Endodermal cell (in vitro differentiated cells): Measurements from ENCODE around the gene WDR19. TPM values are rescaled to one million over a fixed set of nuclear protein-coding genes. Genes with fewer than 3 reads are reported as not detected.

ENCODE experiments used
- DNase-seq: peaks from one replicate; pipeline ENCODE4 v3.0.0-alpha.2; 2017
- H3K27ac ChIP-seq: 2 replicates; pipeline ENCODE4 v1.5.1; 2013; ENCODE audit warnings: mild to moderate bottlenecking, low read depth, low read length, moderate library complexity
- H3K27me3 ChIP-seq: 2 replicates; pipeline ENCODE4 v1.6.1; 2013; ENCODE audit warnings: mild to moderate bottlenecking, low read length, moderate library complexity; ENCODE audit not compliant: insufficient read depth, control insufficient read depth, poor library complexity, severe bottlenecking
- H3K36me3 ChIP-seq: 2 replicates; pipeline ENCODE4 v1.7.0; 2013; ENCODE audit warnings: mild to moderate bottlenecking, low read length, moderate library complexity; ENCODE audit not compliant: control insufficient read depth, insufficient read depth
- H3K4me1 ChIP-seq: one replicate; pipeline ENCODE4 v1.7.0; 2013; ENCODE audit warnings: low read length; ENCODE audit not compliant: control insufficient read depth, insufficient read depth
- H3K4me3 ChIP-seq: 2 replicates; pipeline ENCODE4 v1.5.1; 2013; ENCODE audit warnings: mild to moderate bottlenecking, low read length, moderate library complexity
- H3K9ac ChIP-seq: 2 replicates; pipeline ENCODE4 v1.6.1; 2013; ENCODE audit warnings: mild to moderate bottlenecking, low read length, moderate library complexity; ENCODE audit not compliant: poor library complexity, severe bottlenecking; ENCODE audit errors: extremely low read depth
- H3K9me3 ChIP-seq: 2 replicates; pipeline ENCODE4 v1.6.1; 2013; ENCODE audit warnings: mild to moderate bottlenecking, low read length, moderate library complexity; ENCODE audit not compliant: control insufficient read depth
- H3K27ac Mint-ChIP-seq: 2 replicates; pipeline ENCODE4 v1.8.0; 2020; ENCODE audit warnings: mixed read lengths
- H3K27me3 Mint-ChIP-seq: 2 replicates; pipeline ENCODE4 v1.8.0; 2021; ENCODE audit warnings: mild to moderate bottlenecking, mixed read lengths; ENCODE audit not compliant: insufficient read depth
- H3K36me3 Mint-ChIP-seq: 2 replicates; pipeline ENCODE4 v1.8.0; 2020; ENCODE audit warnings: low read depth, mixed read lengths
- H3K4me1 Mint-ChIP-seq: 2 replicates; pipeline ENCODE4 v1.8.0; 2020; ENCODE audit warnings: mixed read lengths
- H3K4me3 Mint-ChIP-seq: 2 replicates; pipeline ENCODE4 v1.8.0; 2020; ENCODE audit warnings: mild to moderate bottlenecking, moderate library complexity, mixed read lengths
- H3K9me3 Mint-ChIP-seq: 2 replicates; pipeline ENCODE4 v1.8.0; 2020; ENCODE audit warnings: mild to moderate bottlenecking, mixed read lengths
- WGBS, 2 experiments: methylation state at CpG; one replicate each; pipeline versions ENCODE4 v1.1.5 to v1.1.7; 2013; ENCODE audit warnings: missing lambda C conversion rate in 2 of 2, mixed read lengths in 1 of 2; ENCODE audit not compliant: insufficient coverage in 1 of 2, insufficient read length in 1 of 2; 5-methylcytosine and 5-hydroxymethylcytosine counted together
- total RNA-seq, 2 donors: library from RNA; stranded (reverse); fragmentation: NEBNext Ultra II Directional in 1 of 2; extraction: Animal tissue kit (Norgen Biotek cat#: 25700) in 1 of 2; gene quantifications; 2 replicates in 1 of 2; 3 replicates in 1 of 2; pipeline ENCODE4 v1.2.1, GENCODE V29; 2021
- TF ChIP-seq, protein P1 (sequence below): fragments of 200-600 bp; sonication (generic); conservative IDR thresholded peaks from 2 replicates; pipeline ENCODE4 v1.5.0; 2021; ENCODE audit warnings: antibody characterized with exemption, mild to moderate bottlenecking

Gene WDR19
- total RNA-seq, 2 donors from 2014 or later, result 51.9 to 60.2 TPM

DNA sequence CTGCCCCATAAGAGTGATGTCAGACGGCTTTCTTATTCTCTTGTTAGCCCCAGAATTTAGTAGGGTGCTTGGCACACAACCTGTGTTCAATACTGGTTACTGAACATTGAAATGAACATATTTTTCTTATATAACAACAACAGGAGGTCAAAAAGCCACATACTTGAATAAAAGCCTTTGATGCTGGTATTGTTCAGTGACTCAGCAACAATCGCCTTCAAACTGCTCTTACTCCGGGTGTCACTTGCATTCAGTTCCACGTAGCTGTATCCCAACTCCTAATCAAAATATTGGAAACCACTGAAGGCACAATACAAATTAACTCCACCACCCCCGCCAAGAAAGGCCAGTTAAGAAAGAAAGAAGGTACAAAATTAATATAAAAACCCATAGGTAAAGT lies 122.3 kb downstream of the WDR19 start:
- 86 to 94% methylated on average over 1 to 4 of the region's 5 CpGs for WGBS, 2 experiments
- no peaks in the 10 kb centered on the region for H3K4me1 Mint-ChIP-seq
- no peak overlapping the region for H3K27ac Mint-ChIP-seq
- no peak overlapping the region for H3K4me3 Mint-ChIP-seq
- no peaks in the 10 kb centered on the region for H3K27me3 Mint-ChIP-seq
- no peaks in the 10 kb centered on the region for H3K9me3 Mint-ChIP-seq
- H3K4me3 ChIP-seq, result no peak overlapping the region
- H3K9ac ChIP-seq, result no peak overlapping the region
- H3K27me3 ChIP-seq, result no peaks in the 10 kb centered on the region
- H3K36me3 ChIP-seq, result peaks cover 92% of the 10 kb centered on the region
- no peak for DNase-seq
- TF ChIP-seq, protein P1, sequence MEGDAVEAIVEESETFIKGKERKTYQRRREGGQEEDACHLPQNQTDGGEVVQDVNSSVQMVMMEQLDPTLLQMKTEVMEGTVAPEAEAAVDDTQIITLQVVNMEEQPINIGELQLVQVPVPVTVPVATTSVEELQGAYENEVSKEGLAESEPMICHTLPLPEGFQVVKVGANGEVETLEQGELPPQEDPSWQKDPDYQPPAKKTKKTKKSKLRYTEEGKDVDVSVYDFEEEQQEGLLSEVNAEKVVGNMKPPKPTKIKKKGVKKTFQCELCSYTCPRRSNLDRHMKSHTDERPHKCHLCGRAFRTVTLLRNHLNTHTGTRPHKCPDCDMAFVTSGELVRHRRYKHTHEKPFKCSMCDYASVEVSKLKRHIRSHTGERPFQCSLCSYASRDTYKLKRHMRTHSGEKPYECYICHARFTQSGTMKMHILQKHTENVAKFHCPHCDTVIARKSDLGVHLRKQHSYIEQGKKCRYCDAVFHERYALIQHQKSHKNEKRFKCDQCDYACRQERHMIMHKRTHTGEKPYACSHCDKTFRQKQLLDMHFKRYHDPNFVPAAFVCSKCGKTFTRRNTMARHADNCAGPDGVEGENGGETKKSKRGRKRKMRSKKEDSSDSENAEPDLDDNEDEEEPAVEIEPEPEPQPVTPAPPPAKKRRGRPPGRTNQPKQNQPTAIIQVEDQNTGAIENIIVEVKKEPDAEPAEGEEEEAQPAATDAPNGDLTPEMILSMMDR, result no peak
- no peak overlapping the region for H3K27ac ChIP-seq
- no peaks in the 10 kb centered on the region for H3K4me1 ChIP-seq
- peaks cover 65% of the 10 kb centered on the region for H3K36me3 Mint-ChIP-seq
- H3K9me3 ChIP-seq, result no peaks in the 10 kb centered on the region

- Mint-ChIP-seq H3K9me3 (no peaks in the 10 kb centered on the region), H3K27ac (peak overlapping the region; percentile 87), H3K36me3 (peaks cover 56% of the 10 kb centered on the region), H3K4me3 (no peak overlapping the region), H3K4me1 (no peaks in the 10 kb centered on the region), H3K27me3 (no peaks in the 10 kb centered on the region)
- TF ChIP-seq, protein P1, result no peak
- DNase-seq, result no peak
- 88 to 96% methylated on average over 9 to 14 of the region's 14 CpGs for WGBS, 2 experiments
- H3K27ac ChIP-seq, result no peak overlapping the region
- no peaks in the 10 kb centered on the region for H3K27me3 ChIP-seq
- no peak overlapping the region for H3K4me3 ChIP-seq
- no peak overlapping the region for H3K9ac ChIP-seq
- no peaks in the 10 kb centered on the region for H3K4me1 ChIP-seq
- H3K36me3 ChIP-seq, result peaks cover 91% of the 10 kb centered on the region
- H3K9me3 ChIP-seq, result no peaks in the 10 kb centered on the region
Measured at GRCh38 chr4:39305912-39306677, 123.8 kb downstream of the WDR19 start.

DNA sequence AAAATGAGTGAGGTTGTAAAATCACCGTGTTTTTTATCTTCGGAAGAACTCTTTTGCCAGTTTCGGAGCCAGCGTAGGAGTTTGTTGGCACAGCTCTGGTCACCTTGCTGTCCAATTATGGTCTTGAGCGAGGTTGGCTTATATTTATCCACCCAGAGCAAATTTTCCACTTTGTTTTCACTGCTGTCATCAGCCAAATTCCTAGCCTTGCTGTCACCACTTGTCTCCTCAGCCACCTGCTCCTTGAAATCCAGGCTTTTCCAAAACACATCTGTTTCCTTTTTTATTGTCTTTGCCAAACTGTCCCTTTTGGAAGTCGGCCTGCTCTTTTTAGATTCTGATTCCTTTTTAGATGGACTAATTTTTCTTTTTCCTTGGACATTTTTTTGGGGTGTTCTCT lies 126.3 kb downstream of the WDR19 start:
- Histone ChIP-seq H3K4me1 (no peaks in the 10 kb centered on the region), H3K9ac (no peak overlapping the region), H3K27me3 (no peaks in the 10 kb centered on the region), H3K9me3 (no peaks in the 10 kb centered on the region), H3K36me3 (peaks cover 94% of the 10 kb centered on the region), H3K27ac (no peak overlapping the region), H3K4me3 (no peak overlapping the region)
- Mint-ChIP-seq H3K9me3 (no peaks in the 10 kb centered on the region), H3K27me3 (no peaks in the 10 kb centered on the region), H3K36me3 (peaks cover 57% of the 10 kb centered on the region), H3K4me3 (no peak overlapping the region), H3K4me1 (no peaks in the 10 kb centered on the region), H3K27ac (no peak overlapping the region)
- no peak for DNase-seq
- WGBS, 2 experiments, result 97 to 98% methylated on average over 6 of the region's 6 CpGs
- TF ChIP-seq, protein P1, result no peak
